GM10248 (cell line): Measurements from ENCODE around the gene SLCO4A1.
"Not testable (repeated sequence)": the region's sequence is repeated elsewhere in the genome, so short reads cannot be mapped to it uniquely, and the experiment has no call there.

Experiments
- CTCF ChIA-PET: fragments of 300-600 bp; sonication (Branson Sonifier 250); formaldehyde crosslinking; extraction: SDS; loops from one replicate; lab custom pipeline; 2021; ENCODE audit warnings: antibody characterized with exemption; lab: Yijun Ruan, JAX
- POLR2A ChIA-PET: fragments of 350-650 bp; sonication (Branson Sonifier 250); formaldehyde crosslinking; extraction: SDS; loops from one replicate; lab custom pipeline; 2020; ENCODE audit warnings: antibody characterized with exemption; lab: Yijun Ruan, JAX
- DNase-seq: peaks from one replicate; pipeline ENCODE4 v3.0.0; 2012; ENCODE audit errors: extremely low spot score
- CTCF ChIP-seq: IDR thresholded peaks from 2 replicates; pipeline ENCODE4 v1.5.1; 2012; ENCODE audit warnings: mild to moderate bottlenecking, low read depth; ENCODE audit errors: extremely low read depth, missing control alignments, control extremely low read depth

Gene SLCO4A1

GRCh38 chr20:62675877-62676260 is 33.6 kb downstream of the SLCO4A1 start:
- TF ChIP-seq CTCF = no peak
- POLR2A ChIA-PET = no interaction called here
- no peak for DNase-seq
- CTCF ChIA-PET = no interaction called here

- no peak for DNase-seq
- CTCF ChIA-PET = no interaction called here
- POLR2A ChIA-PET = no interaction called here
- no peak for TF ChIP-seq CTCF
These were observed 34.7 kb downstream of the SLCO4A1 start for GRCh38 chr20:62676976-62677375.

- POLR2A ChIA-PET = interaction anchor here (0.7 to 1.7 kb wide), 2 partner anchors 14 to 780 kb away, joined by 4 read pairs; no protein-coding TSS in a partner anchor
These were observed 35.4 kb downstream of the SLCO4A1 start for GRCh38 chr20:62677678-62678077.

GRCh38 chr20:62678553-62678952 is 36.2 kb downstream of the SLCO4A1 start:
- ChIA-PET CTCF (interaction anchor here (1.3 to 1.5 kb wide), 2 partner anchors 9 to 179 kb away, joined by 3 to 4 read pairs; no protein-coding TSS in a partner anchor), POLR2A (interaction anchor here (0.7 to 1.7 kb wide), 2 partner anchors 15 to 779 kb away, joined by 4 read pairs; no protein-coding TSS in a partner anchor)
- TF ChIP-seq CTCF = no peak
- DNase-seq = no peak

More at GRCh38 chr20:62677678-62678077, 35.4 kb downstream of the SLCO4A1 start:
- DNase-seq = no peak
- TF ChIP-seq CTCF = no peak
- CTCF ChIA-PET = no interaction called here

- ChIA-PET CTCF (no interaction called here), POLR2A (interaction anchor here (0.6 kb wide), 1 partner anchor 824 kb away, joined by 3 read pairs; no protein-coding TSS in a partner anchor)
- TF ChIP-seq CTCF = no peak
- no peak for DNase-seq
These were observed 37.8 kb downstream of the SLCO4A1 start for GRCh38 chr20:62679978-62680589.

- DNase-seq = no peak
- ChIA-PET POLR2A (no interaction called here), CTCF (interaction anchor here (0.9 kb wide), 1 partner anchor 125 kb away, joined by 3 read pairs; no protein-coding TSS in a partner anchor)
- TF ChIP-seq CTCF = no peak
These were observed 40.7 kb downstream of the SLCO4A1 start for GRCh38 chr20:62682912-62683517.

GRCh38 chr20:62683660-62684322 is 41.5 kb downstream of the SLCO4A1 start:
- CTCF ChIA-PET = interaction anchor here (0.9 kb wide), 1 partner anchor 125 kb away, joined by 3 read pairs; no protein-coding TSS in a partner anchor
- POLR2A ChIA-PET, DNase-seq: not testable (repeated sequence)
